HL-60 (cell line): ENCODE data around the gene E2F2.

Experiments
- DNase-seq, 2 experiments: peaks; one replicate each; pipeline ENCODE4 v3.0.0-alpha.2; 2010 to 2020; ENCODE audit warnings: low read depth in 1 of 2, low spot score in 1 of 2
- H3K27ac ChIP-seq: fragments of 250-450 bp; sonication (Bioruptor Pico); replicated peaks from 2 replicates; pipeline ENCODE4 v1.5.1; 2020; ENCODE audit warnings: mild to moderate bottlenecking, moderate library complexity
- H3K27me3 ChIP-seq: fragments of 250-450 bp; sonication (Bioruptor Pico); 2 replicates; pipeline ENCODE4 v1.5.1; 2021; ENCODE audit warnings: mild to moderate bottlenecking, moderate library complexity; ENCODE audit not compliant: insufficient read depth, poor library complexity, severe bottlenecking
- H3K4me3 ChIP-seq: replicated peaks from 2 replicates; pipeline ENCODE4 v1.5.1; 2011; ENCODE audit warnings: mild to moderate bottlenecking, control low read depth, low read length; ENCODE audit not compliant: insufficient read depth
- GABPA ChIP-seq: IDR thresholded peaks from 2 replicates; pipeline ENCODE4 v1.6.1; 2012; ENCODE audit warnings: low read depth
- POLR2AphosphoS5 ChIP-seq: IDR thresholded peaks from 2 replicates; pipeline ENCODE4 v1.6.1; 2012; ENCODE audit warnings: low read depth
- SPI1 ChIP-seq: IDR thresholded peaks from 2 replicates; pipeline ENCODE4 v1.6.1; 2012; ENCODE audit warnings: low read depth, mild to moderate bottlenecking, borderline replicate concordance
- TF ChIP-seq, protein P1 (sequence below): IDR thresholded peaks from 2 replicates; pipeline ENCODE4 v1.6.1; 2012; ENCODE audit warnings: low read depth; ENCODE audit not compliant: insufficient replicate concordance
- TF ChIP-seq, protein P2 (sequence below): IDR thresholded peaks from one replicate; pipeline ENCODE4 v1.5.1; 2011; ENCODE audit warnings: low read length, control low read depth, inconsistent platforms; ENCODE audit not compliant: insufficient read depth

E2F2 gene

DNA sequence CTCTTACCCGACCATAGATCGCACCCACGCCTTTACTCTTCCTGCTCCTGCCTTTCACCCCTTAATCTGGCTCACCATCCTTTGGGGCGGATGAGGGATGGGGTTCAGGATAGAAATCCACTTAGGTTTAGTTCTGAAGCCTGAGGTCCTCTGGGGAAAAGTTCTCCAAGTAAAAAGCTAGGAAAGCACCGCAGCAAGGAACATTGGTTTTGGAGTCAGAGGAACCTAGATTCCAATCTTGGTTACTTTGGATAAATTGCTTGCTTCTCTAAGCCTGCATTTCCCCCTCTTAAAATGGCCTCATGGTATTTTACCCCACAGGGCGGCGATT, 46.1 kb downstream of the E2F2 start:
- TF ChIP-seq POLR2AphosphoS5, result no peak
- peaks cover 51% of the 10 kb centered on the region for H3K27me3 ChIP-seq
- no peak for DNase-seq
- H3K27ac ChIP-seq, result no peak overlapping the region
- H3K4me3 ChIP-seq, result no peak overlapping the region

DNA sequence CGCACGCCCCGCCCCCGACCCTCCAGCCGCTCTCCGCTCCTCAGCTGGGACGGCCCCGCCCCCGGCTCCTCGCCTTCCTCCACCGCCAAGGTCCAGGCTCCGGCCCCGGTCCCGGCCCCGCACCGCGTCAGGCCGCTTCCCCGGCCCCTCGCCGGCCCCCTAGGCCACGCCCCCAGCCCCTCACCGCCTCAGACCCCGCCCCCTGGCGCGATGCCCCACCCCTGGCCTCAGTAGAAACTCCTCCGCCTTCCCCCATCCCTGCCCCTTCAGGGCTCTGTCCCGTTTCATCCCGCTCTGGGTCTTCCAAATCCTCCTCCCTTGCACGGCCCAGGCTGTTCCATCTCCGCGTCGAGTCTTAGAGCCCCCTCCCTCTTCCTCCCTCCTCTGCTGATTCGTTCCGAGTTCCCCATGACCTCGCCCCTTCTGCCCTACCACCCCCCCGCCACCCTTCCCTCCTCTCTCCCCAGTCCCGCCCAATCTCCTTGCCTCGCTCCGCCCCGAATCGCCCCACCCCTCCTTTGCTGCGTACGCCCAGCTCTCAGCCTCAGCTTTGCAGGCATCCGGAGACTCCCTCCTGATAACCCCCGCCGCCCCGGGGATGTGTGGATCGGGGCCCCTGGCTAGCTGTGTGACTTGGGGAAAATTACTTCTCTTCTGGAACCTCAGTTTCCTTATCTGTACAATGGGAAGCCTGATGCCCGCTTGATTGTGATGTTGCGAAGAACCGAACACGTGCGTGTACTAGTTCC, 46.6 kb downstream of the E2F2 start:
- TF ChIP-seq SPI1 (no peak), POLR2AphosphoS5 (no peak), GABPA (no peak)
- TF ChIP-seq, protein P1, sequence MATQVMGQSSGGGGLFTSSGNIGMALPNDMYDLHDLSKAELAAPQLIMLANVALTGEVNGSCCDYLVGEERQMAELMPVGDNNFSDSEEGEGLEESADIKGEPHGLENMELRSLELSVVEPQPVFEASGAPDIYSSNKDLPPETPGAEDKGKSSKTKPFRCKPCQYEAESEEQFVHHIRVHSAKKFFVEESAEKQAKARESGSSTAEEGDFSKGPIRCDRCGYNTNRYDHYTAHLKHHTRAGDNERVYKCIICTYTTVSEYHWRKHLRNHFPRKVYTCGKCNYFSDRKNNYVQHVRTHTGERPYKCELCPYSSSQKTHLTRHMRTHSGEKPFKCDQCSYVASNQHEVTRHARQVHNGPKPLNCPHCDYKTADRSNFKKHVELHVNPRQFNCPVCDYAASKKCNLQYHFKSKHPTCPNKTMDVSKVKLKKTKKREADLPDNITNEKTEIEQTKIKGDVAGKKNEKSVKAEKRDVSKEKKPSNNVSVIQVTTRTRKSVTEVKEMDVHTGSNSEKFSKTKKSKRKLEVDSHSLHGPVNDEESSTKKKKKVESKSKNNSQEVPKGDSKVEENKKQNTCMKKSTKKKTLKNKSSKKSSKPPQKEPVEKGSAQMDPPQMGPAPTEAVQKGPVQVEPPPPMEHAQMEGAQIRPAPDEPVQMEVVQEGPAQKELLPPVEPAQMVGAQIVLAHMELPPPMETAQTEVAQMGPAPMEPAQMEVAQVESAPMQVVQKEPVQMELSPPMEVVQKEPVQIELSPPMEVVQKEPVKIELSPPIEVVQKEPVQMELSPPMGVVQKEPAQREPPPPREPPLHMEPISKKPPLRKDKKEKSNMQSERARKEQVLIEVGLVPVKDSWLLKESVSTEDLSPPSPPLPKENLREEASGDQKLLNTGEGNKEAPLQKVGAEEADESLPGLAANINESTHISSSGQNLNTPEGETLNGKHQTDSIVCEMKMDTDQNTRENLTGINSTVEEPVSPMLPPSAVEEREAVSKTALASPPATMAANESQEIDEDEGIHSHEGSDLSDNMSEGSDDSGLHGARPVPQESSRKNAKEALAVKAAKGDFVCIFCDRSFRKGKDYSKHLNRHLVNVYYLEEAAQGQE, result no peak
- TF ChIP-seq, protein P2, sequence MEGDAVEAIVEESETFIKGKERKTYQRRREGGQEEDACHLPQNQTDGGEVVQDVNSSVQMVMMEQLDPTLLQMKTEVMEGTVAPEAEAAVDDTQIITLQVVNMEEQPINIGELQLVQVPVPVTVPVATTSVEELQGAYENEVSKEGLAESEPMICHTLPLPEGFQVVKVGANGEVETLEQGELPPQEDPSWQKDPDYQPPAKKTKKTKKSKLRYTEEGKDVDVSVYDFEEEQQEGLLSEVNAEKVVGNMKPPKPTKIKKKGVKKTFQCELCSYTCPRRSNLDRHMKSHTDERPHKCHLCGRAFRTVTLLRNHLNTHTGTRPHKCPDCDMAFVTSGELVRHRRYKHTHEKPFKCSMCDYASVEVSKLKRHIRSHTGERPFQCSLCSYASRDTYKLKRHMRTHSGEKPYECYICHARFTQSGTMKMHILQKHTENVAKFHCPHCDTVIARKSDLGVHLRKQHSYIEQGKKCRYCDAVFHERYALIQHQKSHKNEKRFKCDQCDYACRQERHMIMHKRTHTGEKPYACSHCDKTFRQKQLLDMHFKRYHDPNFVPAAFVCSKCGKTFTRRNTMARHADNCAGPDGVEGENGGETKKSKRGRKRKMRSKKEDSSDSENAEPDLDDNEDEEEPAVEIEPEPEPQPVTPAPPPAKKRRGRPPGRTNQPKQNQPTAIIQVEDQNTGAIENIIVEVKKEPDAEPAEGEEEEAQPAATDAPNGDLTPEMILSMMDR, result no peak
- H3K27ac ChIP-seq, result no peak overlapping the region
- peak; percentile 13 to 47 for DNase-seq
- peak overlapping the region; percentile 43 for H3K4me3 ChIP-seq
- H3K27me3 ChIP-seq, result peaks cover 45% of the 10 kb centered on the region

DNA sequence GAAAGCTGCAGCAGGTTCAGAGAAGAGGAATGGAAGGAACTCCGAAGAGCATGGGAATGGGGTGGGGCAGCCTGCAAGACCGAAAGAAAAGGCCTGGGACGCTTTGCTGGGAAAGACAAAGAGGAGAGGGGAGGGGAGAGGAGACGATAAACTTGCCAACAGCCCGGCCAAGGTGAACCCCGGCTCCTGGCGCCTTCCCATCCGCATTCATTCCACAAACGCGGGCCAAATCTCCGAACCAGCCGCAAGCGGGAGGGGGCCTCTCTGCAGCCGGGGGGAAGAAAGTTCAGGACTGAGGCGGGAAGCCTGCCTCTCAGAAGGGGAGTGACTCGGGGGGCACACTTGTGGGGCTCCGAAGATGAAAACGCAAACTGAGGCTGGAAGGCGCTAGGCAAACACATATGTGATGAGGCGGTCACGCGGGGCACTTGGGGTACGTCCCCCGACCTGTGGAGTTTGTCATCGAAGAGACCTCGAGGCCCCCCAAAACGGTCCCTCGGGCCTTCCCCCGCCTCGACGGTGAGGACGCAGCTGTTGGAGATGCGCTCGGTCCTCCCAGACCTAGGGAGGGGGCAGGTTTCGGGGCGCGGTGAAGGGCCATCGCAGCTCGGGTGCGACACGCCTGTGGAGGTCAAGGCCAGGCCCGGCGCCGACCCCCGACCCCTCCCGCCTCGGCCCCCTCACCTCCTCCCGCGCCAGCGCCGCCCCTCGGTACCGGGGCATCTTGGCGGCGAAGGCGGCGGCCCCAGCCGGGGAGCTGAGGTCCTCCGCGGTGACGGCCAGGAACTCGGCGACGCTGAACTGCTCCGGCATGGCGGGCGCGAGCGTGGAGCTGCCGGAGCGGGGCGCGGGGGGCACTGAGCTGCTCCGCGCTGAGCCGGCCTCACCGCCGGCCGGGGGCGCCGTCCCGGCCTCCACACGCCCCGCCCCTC, 47.4 kb downstream of the E2F2 start, which contains the start of gene ASAP3:
Gene ASAP3 (minus strand): TSS at position 859 of the 932 bp plus-strand sequence. CDS start 46 bp downstream, at position 813.
- peaks cover 49% of the 10 kb centered on the region for H3K27me3 ChIP-seq
- DNase-seq, result no peak
- H3K27ac ChIP-seq, result no peak within 1 kb of the TSS
- H3K4me3 ChIP-seq, result peak within 1 kb of the TSS; percentile 43
- TF ChIP-seq SPI1, result no peak
- TF ChIP-seq, protein P1, result no peak
- TF ChIP-seq POLR2AphosphoS5, result no peak
- no peak for TF ChIP-seq GABPA
- TF ChIP-seq, protein P2, result no peak

DNA sequence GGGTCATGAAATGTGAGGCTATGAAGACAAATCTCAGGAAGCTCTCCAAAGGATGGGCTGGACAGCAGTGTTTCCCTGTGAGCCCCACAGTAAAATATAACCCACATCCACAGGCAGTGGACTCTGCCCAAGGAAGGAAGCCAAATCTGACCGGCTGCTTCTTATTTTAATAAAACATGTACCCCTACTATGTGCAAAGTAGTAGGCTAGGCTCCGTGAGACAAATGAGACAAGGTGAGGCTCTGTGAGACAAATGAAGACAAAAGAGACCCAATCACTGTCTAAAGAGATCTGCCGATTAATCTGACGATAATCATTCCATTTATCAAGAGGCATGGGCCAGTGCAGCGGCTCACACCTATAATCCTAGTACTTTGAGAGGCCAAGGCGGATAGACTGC, 49.1 kb downstream of the E2F2 start:
- Histone ChIP-seq H3K27me3 (peaks cover 49% of the 10 kb centered on the region), H3K27ac (no peak overlapping the region), H3K4me3 (no peak overlapping the region)
- DNase-seq, result no peak
- TF ChIP-seq, protein P1, result no peak
- TF ChIP-seq, protein P2, result no peak
- no peak for TF ChIP-seq SPI1
- TF ChIP-seq POLR2AphosphoS5, result no peak
- no peak for TF ChIP-seq GABPA
